Measurements from ENCODE around the gene AIP. TPM values are rescaled to one million over a fixed set of nuclear protein-coding genes. Genes with fewer than 3 reads are reported as not detected.

The AIP gene
- total and polyA plus RNA-seq, 9 of the 15 experiments (the other 6 are each of a cell fraction or from before 2014, with no cell fraction given): 5.2 to 92.5 (median 52.7) TPM

GRCh38 chr11:67507864-67508485, 25.1 kb downstream of the AIP start, which contains the start of gene CDK2AP2 (continued):
- no peak for TF ChIP-seq RFX5 (IDR thresholded peaks at IDR 0.05; ENCODE audit: low read depth, low read length)
- TF ChIP-seq NR2F6 (CRISPR knock-in tag; IDR thresholded peaks at IDR 0.05): 0 out of 2 replicates have a peak, but pooled peaks have one; percentile 18
- no peak for TF ChIP-seq ZNF347 (CRISPR knock-in tag; IDR thresholded peaks at IDR 0.05; ENCODE audit: low read depth)
- TF ChIP-seq ZBTB7A (IDR thresholded peaks at IDR 0.05; ENCODE audit: borderline replicate concordance, control insufficient read depth, low read depth, low read length): peak; percentile 53; the same call in 1 of the 2 replicates
- TF ChIP-seq SNRNP70 (optimal IDR thresholded peaks at IDR 0.05; ENCODE audit: low read depth, low read length): no peak
- TF ChIP-seq, protein P1, sequence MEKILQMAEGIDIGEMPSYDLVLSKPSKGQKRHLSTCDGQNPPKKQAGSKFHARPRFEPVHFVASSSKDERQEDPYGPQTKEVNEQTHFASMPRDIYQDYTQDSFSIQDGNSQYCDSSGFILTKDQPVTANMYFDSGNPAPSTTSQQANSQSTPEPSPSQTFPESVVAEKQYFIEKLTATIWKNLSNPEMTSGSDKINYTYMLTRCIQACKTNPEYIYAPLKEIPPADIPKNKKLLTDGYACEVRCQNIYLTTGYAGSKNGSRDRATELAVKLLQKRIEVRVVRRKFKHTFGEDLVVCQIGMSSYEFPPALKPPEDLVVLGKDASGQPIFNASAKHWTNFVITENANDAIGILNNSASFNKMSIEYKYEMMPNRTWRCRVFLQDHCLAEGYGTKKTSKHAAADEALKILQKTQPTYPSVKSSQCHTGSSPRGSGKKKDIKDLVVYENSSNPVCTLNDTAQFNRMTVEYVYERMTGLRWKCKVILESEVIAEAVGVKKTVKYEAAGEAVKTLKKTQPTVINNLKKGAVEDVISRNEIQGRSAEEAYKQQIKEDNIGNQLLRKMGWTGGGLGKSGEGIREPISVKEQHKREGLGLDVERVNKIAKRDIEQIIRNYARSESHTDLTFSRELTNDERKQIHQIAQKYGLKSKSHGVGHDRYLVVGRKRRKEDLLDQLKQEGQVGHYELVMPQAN (IDR thresholded peaks at IDR 0.05; ENCODE audit: borderline replicate concordance): peak; percentile 85
- peak; percentile 73; the same call in 1 of the 2 replicates for TF ChIP-seq THAP7 (CRISPR knock-in tag; IDR thresholded peaks at IDR 0.05)
- TF ChIP-seq PTRF (tag; IDR thresholded peaks at IDR 0.05): no peak
- TF ChIP-seq, protein P2, sequence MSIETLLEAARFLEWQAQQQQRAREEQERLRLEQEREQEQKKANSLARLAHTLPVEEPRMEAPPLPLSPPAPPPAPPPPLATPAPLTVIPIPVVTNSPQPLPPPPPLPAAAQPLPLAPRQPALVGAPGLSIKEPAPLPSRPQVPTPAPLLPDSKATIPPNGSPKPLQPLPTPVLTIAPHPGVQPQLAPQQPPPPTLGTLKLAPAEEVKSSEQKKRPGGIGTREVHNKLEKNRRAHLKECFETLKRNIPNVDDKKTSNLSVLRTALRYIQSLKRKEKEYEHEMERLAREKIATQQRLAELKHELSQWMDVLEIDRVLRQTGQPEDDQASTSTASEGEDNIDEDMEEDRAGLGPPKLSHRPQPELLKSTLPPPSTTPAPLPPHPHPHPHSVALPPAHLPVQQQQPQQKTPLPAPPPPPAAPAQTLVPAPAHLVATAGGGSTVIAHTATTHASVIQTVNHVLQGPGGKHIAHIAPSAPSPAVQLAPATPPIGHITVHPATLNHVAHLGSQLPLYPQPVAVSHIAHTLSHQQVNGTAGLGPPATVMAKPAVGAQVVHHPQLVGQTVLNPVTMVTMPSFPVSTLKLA (conservative IDR thresholded peaks at IDR 0.05): peak; percentile 87 to 92; a peak in 3 of 4 replicates
- no peak for TF ChIP-seq ZNF174 (CRISPR knock-in tag; IDR thresholded peaks at IDR 0.05)
- TF ChIP-seq ASH1L (IDR thresholded peaks at IDR 0.05; ENCODE audit: borderline replicate concordance, low read depth, partially characterized antibody): peak; percentile 99
- TF ChIP-seq, protein P3, sequence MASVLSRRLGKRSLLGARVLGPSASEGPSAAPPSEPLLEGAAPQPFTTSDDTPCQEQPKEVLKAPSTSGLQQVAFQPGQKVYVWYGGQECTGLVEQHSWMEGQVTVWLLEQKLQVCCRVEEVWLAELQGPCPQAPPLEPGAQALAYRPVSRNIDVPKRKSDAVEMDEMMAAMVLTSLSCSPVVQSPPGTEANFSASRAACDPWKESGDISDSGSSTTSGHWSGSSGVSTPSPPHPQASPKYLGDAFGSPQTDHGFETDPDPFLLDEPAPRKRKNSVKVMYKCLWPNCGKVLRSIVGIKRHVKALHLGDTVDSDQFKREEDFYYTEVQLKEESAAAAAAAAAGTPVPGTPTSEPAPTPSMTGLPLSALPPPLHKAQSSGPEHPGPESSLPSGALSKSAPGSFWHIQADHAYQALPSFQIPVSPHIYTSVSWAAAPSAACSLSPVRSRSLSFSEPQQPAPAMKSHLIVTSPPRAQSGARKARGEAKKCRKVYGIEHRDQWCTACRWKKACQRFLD (CRISPR knock-in tag; IDR thresholded peaks at IDR 0.05): peak; percentile 85; the same call in 1 of the 2 replicates
- TF ChIP-seq ZNF134 (CRISPR knock-in tag; conservative IDR thresholded peaks at IDR 0.05): peak; percentile 44; the same call in 1 of the 2 replicates
- no peak for TF ChIP-seq ZFPM2 (CRISPR knock-in tag; IDR thresholded peaks at IDR 0.05)
- TF ChIP-seq KDM1A (IDR thresholded peaks at IDR 0.05): peak; percentile 95 to 98
- 0 out of 2 replicates have a peak, but pooled peaks have one; percentile 70 for TF ChIP-seq ZNF212 (CRISPR knock-in tag; IDR thresholded peaks at IDR 0.05)
- 0 out of 2 replicates have a peak, but pooled peaks have one; percentile 69 for TF ChIP-seq ZNF175 (CRISPR knock-in tag; IDR thresholded peaks at IDR 0.05; ENCODE audit: low read depth)
- TF ChIP-seq, protein P4, sequence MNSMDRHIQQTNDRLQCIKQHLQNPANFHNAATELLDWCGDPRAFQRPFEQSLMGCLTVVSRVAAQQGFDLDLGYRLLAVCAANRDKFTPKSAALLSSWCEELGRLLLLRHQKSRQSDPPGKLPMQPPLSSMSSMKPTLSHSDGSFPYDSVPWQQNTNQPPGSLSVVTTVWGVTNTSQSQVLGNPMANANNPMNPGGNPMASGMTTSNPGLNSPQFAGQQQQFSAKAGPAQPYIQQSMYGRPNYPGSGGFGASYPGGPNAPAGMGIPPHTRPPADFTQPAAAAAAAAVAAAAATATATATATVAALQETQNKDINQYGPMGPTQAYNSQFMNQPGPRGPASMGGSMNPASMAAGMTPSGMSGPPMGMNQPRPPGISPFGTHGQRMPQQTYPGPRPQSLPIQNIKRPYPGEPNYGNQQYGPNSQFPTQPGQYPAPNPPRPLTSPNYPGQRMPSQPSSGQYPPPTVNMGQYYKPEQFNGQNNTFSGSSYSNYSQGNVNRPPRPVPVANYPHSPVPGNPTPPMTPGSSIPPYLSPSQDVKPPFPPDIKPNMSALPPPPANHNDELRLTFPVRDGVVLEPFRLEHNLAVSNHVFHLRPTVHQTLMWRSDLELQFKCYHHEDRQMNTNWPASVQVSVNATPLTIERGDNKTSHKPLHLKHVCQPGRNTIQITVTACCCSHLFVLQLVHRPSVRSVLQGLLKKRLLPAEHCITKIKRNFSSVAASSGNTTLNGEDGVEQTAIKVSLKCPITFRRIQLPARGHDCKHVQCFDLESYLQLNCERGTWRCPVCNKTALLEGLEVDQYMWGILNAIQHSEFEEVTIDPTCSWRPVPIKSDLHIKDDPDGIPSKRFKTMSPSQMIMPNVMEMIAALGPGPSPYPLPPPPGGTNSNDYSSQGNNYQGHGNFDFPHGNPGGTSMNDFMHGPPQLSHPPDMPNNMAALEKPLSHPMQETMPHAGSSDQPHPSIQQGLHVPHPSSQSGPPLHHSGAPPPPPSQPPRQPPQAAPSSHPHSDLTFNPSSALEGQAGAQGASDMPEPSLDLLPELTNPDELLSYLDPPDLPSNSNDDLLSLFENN (IDR thresholded peaks at IDR 0.05; ENCODE audit: low read depth in 2 of 2, low read length in 2 of 2): no peak

Data from K562 (cell line).